GM12892 (cell line): ENCODE data around the gene PDE4B.

Experiments used
- POLR2A ChIP-seq: IDR thresholded peaks from 2 replicates; pipeline ENCODE4 v1.6.1; 2011; ENCODE audit warnings: low read depth, low read length, control low read depth
- POLR2AphosphoS5 ChIP-seq: IDR thresholded peaks from 2 replicates; pipeline ENCODE4 v1.6.1; 2011; ENCODE audit warnings: low read depth, low read length, control low read depth
- TAF1 ChIP-seq: IDR thresholded peaks from 2 replicates; pipeline ENCODE4 v1.6.1; 2011; ENCODE audit warnings: low read depth, mild to moderate bottlenecking, control low read depth, low read length, borderline replicate concordance

DNA sequence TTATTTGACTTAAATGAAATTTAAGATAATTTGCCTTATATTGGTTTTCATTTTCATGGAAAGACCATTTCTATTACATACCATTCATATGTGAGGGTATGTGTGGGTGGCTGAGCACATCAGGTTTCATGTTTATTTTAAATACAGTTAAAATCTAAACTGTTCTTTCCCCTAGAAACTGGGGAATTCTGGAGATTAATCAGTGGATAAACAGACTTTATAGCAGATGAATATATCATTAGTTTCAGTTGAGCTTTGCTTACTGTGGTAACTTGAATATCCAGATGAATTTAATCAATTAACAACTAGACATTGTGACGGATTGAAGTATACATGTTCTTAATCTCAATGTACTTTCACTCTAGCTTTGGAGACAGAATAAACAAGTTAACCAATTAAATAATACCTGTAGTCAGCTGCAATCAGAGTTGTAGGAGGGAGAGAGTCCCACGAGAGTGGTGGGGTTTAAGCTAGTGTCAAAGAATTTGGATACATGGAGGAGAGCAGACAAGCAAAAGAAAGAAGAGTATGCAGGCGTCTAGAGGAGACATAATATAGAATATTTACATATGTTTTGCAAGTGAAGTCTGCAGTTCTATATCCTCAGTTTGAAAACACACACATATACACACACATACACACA, 97.6 kb downstream of the PDE4B start:
- no peak for TF ChIP-seq POLR2A
- no peak for TF ChIP-seq POLR2AphosphoS5
- no peak for TF ChIP-seq TAF1
